GM20000 (cell line): ENCODE data around the gene CLDN22.

Experiments
- DNase-seq: peaks from one replicate; pipeline ENCODE4 v3.0.0; 2012; ENCODE audit warnings: low spot score
- CTCF ChIP-seq: IDR thresholded peaks from 2 replicates; pipeline ENCODE4 v1.5.1; 2012; ENCODE audit warnings: mild to moderate bottlenecking, control low read depth; ENCODE audit errors: extremely low read depth, missing control alignments

Gene CLDN22

GRCh38 chr4:183291070-183291469 lies 29.0 kb downstream of the CLDN22 start:
- no peak for DNase-seq
- TF ChIP-seq CTCF, result no peak

GRCh38 chr4:183289688-183290087 lies 30.4 kb downstream of the CLDN22 start:
- no peak for TF ChIP-seq CTCF
- no peak for DNase-seq

- DNase-seq, result no peak
- TF ChIP-seq CTCF, result no peak
Measured at GRCh38 chr4:183288955-183289354, 31.1 kb downstream of the CLDN22 start.

- no peak for TF ChIP-seq CTCF
Measured at GRCh38 chr4:183287677-183288076, 32.4 kb downstream of the CLDN22 start.

GRCh38 chr4:183287309-183287659 lies 32.8 kb downstream of the CLDN22 start:
- TF ChIP-seq CTCF, result no peak
- no peak for DNase-seq

More at GRCh38 chr4:183287677-183288076, 32.4 kb downstream of the CLDN22 start:
- no peak for DNase-seq

GRCh38 chr4:183286590-183287308 lies 33.3 kb downstream of the CLDN22 start:
- no peak for DNase-seq
- TF ChIP-seq CTCF, result no peak

- no peak for DNase-seq
- no peak for TF ChIP-seq CTCF
Measured at GRCh38 chr4:183285886-183286285, 34.2 kb downstream of the CLDN22 start.
